HG03457 (cell line): ENCODE measurements around the gene PFDN1.

ENCODE experiments used
- ATAC-seq: cut with Tn5 transposase; IDR thresholded peaks from one replicate; pipeline ENCODE4 v1.9.1; 2021; ENCODE audit warnings: moderate number of reproducible peaks; ENCODE audit not compliant: unreplicated experiment

The PFDN1 gene

GRCh38 chr5:140329739-140330481 is 27.0 kb upstream of the PFDN1 start:
- no peak for ATAC-seq

DNA sequence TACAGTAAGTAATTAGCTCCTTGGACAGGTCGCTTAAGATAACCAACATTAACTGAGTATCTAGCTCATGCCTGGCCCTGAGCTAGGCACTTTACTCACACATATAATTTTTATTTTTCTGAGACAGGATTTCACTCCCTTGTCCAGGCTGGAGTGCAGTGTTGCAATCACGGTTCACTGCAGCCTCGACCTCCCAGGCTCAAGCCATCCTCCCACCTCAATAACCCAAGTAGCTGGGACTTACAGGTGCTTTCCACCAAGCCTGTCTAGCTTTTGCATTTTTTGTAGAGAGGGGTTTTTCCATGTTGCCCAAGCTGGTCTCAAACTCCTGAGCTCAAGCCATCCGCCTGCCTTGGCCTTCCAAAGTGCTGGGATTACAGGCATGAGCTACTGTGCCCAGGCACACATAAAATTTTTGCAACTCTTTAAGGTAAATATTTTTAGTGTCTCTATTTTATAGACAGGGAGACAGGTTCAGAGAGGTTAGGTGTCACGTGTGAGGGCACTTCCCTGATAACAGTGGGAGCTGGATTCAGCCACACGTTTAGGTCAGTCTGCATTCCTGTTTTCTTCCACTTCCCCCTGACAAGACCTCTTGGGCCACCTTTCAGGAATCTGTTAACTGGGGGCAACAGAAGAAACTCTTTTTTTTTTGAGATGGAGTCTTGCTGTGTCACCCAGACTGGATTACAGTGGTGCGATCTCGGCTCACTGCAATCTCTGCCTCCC is 25.3 kb upstream of the PFDN1 start:
- no peak for ATAC-seq

- no peak for ATAC-seq
Observed at GRCh38 chr5:140327589-140327988, 24.7 kb upstream of the PFDN1 start.

GRCh38 chr5:140325486-140325885 is 22.6 kb upstream of the PFDN1 start:
- ATAC-seq: no peak

GRCh38 chr5:140324617-140325241 is 21.8 kb upstream of the PFDN1 start:
- ATAC-seq: no peak

- ATAC-seq: no peak
Observed at GRCh38 chr5:140324041-140324600, 21.2 kb upstream of the PFDN1 start.

DNA sequence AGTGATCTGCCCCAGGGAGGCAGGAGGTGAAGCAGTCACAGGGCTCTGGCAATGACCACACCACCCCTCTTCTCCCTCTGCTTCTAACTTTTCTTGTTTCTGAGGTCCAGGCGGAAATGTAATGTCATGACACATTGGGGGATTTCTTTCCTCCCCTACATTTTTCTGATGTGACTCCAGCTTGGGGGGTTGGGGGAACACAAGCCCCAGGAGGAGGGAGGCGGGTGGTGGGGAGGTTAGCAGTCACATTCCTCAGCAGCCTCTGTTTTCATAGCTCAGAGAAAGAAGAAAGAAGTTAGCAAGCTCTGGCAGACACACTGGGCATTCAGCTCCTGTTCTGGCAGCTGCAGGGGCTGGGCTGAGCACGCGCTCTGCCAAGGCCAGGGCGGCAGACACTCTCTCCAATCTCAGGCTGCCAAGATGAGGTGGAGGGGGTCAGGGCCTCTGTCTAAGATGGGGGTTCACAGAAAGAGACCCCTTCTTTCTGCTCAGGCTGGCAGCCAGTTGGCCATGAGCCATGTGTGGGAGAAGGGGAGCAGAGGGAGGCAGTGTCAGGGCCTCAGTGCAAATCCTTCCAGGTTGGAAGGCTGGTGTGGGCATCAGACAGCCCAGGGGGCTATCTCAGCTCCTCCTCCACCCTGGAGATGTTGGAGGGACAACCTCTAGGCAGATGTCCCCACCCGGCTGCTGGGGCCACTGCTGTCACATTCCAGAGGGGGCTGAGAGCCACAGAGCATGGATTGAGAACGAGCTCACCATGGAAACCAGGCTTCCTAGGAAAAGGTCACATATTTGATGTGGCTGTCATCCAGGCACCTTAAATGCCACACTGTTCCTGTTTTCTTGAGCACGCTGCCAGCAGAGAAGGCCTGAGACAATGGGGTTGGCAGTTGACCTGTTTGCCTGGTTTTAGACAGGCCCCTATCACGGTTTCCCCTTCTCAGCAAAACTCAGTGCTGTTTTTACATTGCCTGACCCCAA is 20.1 kb upstream of the PFDN1 start:
- no peak for ATAC-seq

- no peak for ATAC-seq
Observed at GRCh38 chr5:140321796-140322195, 18.9 kb upstream of the PFDN1 start.

- ATAC-seq: no peak
Observed at GRCh38 chr5:140319833-140320232, 16.9 kb upstream of the PFDN1 start.

DNA sequence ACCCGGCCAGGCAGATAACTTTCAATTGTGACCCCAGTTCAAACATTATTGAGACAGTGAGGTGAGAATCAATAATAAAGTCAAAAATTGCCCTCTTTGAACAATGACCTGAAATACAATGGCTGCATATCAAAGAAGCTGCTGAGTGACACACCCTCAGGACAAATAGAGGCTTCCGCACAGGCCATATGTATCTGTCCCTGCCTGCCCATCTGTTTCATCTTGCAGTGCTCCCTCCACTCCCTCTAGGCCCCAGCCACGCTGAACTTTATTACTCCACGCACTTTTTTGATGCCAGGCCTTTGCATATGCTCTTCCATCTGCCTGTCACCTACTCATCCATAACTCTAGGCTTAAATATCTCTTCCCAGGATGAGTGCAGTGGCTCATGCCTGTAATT is 15.9 kb upstream of the PFDN1 start:
- no peak for ATAC-seq

GRCh38 chr5:140317859-140318258 is 15.0 kb upstream of the PFDN1 start:
- no peak for ATAC-seq

GRCh38 chr5:140312791-140313189 is 9.9 kb upstream of the PFDN1 start:
- ATAC-seq: no peak

DNA sequence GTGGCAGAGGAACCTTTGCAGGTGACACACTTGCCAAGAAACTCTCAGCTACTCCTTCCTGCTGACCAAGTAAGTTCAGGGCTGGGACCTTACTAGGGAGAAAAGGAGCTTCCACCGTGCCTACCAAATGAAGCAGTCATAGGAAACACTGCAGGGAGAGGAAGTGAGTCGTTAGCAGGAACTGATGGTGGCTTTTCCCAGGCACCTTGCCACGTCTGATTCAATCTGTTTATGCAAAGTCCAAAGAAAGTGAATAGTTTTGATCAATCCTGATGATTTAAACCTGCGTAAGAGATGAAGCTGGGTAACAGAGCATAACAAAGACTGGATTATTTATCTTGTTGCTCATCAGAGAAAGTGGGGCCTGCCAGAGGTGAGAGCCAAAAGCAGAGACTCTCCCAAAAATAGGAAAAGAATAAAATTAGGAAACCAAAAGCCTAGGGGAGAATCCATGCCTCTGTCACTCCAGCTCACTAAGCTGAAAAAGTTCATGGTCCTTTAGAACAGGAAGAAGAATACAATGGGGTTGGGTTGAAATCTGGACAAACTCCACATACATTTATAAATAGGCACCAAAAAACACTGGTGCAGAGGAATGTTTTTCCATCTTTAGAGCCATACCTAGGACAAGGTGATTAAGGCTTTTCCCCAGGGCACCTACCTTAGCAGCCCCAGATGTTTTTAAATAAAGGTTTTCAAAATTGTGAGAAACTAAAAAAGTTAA is 9.3 kb upstream of the PFDN1 start:
- no peak for ATAC-seq

DNA sequence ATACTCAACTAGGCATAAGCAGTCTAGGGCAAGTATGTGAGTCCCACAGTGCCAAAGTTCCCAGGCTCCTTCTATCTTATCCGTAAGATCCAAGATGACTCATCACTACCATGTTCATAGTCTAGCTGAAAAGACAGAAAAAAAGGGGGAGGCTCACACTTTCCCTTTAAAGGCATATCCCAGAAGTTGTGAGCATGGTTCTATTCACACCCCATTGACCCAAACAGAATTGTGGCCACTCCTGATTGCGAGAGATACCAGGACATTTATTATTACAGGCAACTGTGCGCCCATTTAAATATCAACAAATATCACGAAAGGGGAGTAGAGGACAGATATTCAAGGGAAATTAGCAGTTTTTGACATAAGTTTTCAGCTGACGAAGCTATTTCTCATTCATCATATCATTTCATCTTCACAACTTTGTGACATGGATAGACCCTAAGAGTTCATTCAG is 8.1 kb upstream of the PFDN1 start:
- no peak for ATAC-seq

DNA sequence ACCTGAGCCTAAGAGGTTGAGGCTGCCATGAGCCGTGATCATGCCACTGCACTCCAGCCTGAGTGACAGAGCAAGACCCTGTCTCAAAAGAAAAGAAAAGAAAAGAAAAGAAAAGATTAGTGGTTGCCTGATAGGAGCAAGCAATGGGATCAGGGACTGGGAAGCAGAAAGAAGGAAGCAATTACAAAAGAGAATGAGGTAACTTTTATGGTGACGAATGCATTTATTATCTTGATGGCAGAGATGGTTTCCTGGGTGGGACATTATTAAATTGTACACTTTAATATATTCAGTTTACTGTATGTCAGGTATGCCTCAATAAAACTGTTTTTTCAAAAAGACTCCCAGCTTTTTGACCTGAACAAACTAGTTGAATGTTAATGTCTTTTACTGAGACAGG is 7.5 kb upstream of the PFDN1 start:
- ATAC-seq: no peak

DNA sequence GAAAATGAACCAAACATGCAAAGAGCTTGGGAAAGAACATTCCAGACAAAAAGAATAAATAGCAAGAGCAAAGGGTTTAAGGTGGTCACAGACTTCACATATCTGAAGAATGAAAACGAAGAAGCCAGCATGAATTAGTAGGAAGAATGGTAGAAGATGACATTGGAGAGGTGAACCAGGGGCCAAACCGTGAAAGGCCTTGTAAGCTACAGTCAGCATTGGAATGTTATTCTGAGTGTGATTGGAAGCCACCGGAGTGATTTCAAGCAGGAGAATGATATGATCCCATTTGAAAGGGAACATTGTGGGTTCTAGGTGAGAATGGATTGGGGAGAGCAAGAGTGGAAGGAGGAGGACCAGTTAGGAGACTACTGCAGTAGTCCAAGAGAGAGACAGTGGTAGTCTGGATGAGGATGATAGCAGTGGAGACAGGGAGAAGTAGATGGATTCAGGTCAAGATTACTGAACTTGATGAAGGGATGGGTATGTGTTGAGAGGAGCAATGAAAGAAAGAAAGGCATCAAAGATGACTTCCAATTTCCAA is 6.9 kb upstream of the PFDN1 start:
- ATAC-seq: no peak

DNA sequence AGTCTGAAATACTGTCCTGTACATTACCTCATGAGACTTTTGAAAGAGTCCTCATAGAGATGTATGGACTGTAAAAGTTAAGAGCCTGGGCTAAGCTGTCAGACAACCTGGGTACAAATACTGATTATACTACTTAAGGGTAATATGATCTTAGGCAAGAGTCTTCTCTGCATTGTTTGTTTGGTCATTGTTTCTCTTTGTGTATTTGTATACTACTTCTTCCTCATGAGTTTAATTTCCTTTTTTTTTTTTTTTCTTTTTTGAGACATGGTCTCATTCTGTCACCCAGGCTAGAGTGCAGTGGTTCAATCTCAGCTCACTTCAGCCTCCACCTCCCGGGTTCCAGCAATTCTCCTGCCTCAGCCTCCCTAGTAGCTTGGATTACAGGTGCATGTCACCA is 2.6 kb upstream of the PFDN1 start:
- ATAC-seq: no peak

- ATAC-seq: no peak
Observed at GRCh38 chr5:140303966-140304365, 1.1 kb upstream of the PFDN1 start.

GRCh38 chr5:140301136-140301535 is 1.8 kb downstream of the PFDN1 start:
- ATAC-seq: no peak

- no peak for ATAC-seq
Observed at GRCh38 chr5:140299056-140299455, 3.8 kb downstream of the PFDN1 start.
